ENCODE data around the gene GRID1.

GRCh38 chr10:85608706-85609105, 757.9 kb downstream of the GRID1 start:
- TF ChIP-seq CTCF (IDR thresholded peaks at IDR 0.05) = no peak
- TF ChIP-seq POLR2A (IDR thresholded peaks at IDR 0.05) = no peak

Measured in lower leg skin (tissue), 3 donors.